NCI-H2081 (cell line): Measurements from ENCODE around the gene RNF227.
"Not testable (repeated sequence)": the region's sequence is repeated elsewhere in the genome, so short reads cannot be mapped to it uniquely, and the experiment has no call there.

Experiments used
- DNase-seq, 2 experiments: peaks; one replicate each; lab custom pipeline; 2025; lab: John Stamatoyannopoulos, UW

RNF227 gene

DNA sequence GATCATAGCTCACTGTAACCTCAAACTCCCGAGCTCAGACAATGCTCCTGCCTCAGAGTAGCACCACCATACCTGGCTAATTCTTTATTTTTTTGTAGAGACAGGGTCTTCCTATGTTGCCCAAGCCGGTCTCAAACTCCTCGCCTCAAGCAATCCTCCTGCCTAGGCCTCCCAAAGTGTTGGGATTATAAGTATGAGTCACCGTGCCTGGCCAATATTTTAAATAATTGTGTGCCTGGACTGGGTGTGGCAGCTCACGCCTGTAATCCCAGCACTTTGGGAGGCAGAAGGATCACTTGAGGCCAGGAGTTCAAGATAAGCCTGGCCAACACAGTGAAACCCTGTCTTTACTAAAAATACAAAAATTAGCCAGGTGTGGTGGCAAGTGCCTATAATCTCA, 51.7 kb downstream of the RNF227 start:
- not testable (repeated sequence) for DNase-seq
